GM18861 (cell line): ENCODE measurements around the gene IKZF1.

Experiments used
- ATAC-seq: cut with Tn5 transposase; IDR thresholded peaks from one replicate; pipeline ENCODE4 v1.9.1; 2021; ENCODE audit not compliant: unreplicated experiment

IKZF1 gene

DNA sequence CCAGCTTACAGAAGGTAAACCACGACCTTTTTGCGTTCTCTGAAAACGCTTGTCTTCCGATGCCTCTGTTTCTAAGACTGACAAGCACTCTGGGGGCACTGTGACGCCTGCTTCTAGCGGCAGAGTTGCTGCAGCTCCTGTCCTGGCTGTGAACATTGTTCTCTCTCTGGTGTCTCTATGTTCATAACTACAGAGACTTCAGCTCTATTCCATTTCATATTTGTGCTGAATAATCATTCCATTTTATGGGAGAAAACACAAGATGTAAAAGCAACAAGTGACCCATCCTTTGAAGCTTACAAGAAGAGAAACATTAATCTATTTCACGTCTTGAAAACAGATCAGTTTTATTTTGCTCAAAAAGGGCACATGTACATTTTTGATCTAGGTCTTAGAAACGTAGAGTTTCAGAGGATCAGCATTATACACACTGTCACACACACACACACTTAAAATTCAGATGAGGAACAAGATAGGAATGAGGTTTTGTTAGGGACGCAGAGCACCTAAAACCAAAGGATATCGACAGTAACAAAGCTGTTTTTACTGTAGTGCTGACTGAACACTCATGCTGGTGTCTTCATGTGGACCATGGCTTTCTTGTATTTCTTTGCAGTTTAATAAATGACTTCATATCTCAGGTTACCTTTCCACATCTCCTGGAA lies 3.0 kb downstream of the IKZF1 start:
- peak; percentile 25 for ATAC-seq

DNA sequence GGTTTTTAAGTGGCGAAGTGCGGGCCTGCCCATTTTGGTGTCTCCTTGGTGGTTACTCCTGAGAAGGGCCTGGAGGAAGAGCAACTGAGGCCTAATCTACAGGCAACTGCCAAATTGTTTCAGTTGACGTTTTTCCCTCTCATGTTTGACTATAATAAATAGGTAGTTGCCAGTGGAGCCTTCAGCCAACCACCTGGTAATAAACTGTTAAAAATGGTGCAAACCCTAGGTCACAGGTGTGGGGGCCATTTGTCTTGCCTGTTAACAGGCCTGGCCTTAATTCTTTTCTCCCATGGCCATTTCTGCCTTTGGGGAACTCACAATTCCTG lies 3.7 kb downstream of the IKZF1 start:
- no peak for ATAC-seq

DNA sequence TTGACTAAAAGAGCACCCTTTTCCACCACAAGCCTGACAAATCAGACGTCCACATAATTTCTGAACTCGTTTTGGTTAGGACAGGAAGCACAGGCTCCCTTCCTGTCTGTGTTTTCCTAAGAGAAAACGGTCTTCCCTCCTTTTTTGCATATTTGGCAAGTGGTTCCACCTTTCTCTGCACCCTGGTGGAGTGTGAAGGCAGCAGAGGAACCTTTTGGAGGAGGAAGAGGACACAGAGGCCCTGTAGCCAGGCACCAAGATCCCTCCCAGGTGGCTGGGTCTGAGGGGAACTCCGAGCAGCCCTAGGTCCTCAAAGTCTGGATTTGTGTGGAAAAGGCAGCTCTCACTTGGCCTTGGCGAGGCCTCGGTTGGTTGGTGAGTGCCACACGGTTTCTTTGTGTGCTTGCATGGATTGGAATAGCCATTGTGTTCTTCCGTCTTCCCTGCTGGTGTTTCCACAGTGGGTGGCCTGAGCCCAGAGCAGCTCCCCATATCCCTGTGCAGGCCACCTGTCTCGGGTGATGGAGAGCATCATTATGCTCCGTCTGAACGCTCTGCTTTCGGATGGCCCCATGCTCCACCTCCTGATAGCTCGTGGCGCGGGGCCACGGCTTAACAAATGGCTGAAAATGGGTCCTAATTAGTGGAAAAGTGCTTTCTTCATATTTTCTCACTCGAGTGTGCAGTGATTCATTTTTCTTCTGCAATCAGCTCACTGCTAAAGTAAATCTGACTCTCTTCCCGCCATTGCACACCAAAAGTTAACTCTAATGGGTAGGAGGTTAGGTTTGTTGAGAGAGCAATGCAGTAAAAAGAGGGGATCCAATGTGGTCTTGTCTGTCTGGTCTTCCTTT lies 4.2 kb downstream of the IKZF1 start:
- no peak for ATAC-seq

GRCh38 chr7:50309721-50310120 lies 5.2 kb downstream of the IKZF1 start:
- ATAC-seq: no peak

DNA sequence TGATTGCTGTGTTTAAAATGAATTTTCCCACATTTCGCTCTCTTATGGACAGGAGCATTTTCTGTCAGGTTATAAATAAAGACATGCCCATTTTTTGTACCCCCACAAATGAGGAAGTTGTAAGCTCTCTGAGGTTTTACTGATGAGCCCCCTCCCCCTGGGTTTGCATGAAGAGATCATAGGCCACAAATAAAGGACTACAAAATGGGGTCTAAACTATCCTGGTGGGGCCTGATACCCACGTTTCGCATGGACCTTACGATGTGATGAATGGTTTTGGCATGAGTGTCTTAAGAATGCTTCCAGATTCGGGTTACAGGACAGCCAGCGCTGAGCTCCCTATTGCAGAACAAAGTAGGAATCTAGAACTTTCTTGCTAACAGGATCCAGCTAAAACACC lies 5.8 kb downstream of the IKZF1 start:
- no peak for ATAC-seq

GRCh38 chr7:50310956-50311355 lies 6.4 kb downstream of the IKZF1 start:
- no peak for ATAC-seq

- no peak for ATAC-seq
Measured at GRCh38 chr7:50312250-50313162, 8.0 kb downstream of the IKZF1 start.

GRCh38 chr7:50314836-50315592 lies 10.5 kb downstream of the IKZF1 start:
- no peak for ATAC-seq

GRCh38 chr7:50315739-50316671 lies 11.5 kb downstream of the IKZF1 start:
- no peak for ATAC-seq

DNA sequence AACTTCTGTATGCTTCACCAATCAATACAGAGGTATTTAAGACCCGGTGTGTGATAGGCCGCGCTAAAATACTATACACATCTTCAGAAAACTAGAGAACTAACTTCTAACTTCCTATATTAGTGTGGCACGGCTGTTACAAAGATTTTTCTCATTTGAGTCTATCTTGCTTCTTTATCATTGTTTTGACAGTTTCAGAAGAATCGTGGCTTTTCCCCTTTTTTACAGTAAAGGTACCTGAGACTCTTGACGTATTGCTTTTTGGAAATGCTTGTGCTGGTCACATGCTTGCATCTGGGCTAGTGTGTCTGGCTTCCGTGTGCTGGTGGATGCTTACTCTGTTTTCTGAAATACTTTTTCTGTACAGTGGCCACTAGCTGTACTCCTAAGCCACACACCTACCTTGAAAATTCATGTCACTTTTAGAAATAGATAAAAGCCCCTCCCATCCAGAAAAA lies 12.7 kb downstream of the IKZF1 start:
- ATAC-seq: peak; percentile 77

DNA sequence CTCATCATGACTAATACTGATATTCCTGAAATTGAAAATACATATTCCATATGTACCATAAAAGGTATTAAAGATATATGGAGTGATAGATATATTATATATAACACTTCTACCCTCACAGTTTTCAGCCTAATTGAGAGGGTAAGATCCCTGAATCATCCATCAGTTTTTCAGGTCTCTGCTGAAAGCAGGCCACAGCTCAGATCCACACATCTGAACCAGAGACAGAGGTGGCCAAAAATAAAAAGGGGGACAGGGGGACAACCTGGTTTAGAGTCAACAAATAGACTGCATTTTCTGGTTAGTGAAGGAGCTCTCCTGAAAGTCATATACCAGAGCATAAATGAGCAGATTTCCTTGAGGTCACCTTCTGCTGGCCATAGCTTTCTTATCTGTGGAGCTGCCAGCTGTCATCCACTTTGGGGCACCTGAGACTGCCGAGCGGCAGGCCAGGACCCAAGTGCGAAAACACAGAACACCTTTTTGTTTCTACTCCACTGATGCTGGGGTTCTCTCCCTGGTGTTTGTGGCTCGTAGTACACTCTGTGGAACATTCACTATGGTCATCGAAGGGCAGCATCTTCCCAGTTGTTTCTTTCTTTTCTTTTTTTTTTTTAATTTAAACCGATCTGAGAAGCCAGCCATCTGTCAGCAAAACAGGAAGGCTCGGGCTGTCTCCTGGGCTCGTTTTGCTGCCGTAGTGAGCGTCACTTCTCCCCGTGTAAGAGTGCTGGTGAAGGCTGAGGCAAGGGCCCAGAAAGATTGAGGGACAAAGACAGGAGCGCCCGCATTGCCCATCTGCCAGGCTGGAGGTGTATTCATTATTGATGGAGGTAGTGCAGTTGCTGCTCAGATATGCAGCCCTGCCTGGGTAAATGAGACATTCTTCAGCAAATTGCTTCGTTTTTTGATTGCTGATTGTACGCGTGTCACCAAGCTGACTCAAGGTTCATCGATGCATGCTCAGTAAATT lies 13.5 kb downstream of the IKZF1 start:
- peak; percentile 1 for ATAC-seq

GRCh38 chr7:50321487-50322067 lies 17.1 kb downstream of the IKZF1 start:
- no peak for ATAC-seq

- no peak for ATAC-seq
Measured at GRCh38 chr7:50324113-50324512, 19.6 kb downstream of the IKZF1 start.

- ATAC-seq: peak; percentile 28
Measured at GRCh38 chr7:50327443-50327842, 22.9 kb downstream of the IKZF1 start.

GRCh38 chr7:50329775-50330174 lies 25.3 kb downstream of the IKZF1 start:
- peak; percentile 24 for ATAC-seq

DNA sequence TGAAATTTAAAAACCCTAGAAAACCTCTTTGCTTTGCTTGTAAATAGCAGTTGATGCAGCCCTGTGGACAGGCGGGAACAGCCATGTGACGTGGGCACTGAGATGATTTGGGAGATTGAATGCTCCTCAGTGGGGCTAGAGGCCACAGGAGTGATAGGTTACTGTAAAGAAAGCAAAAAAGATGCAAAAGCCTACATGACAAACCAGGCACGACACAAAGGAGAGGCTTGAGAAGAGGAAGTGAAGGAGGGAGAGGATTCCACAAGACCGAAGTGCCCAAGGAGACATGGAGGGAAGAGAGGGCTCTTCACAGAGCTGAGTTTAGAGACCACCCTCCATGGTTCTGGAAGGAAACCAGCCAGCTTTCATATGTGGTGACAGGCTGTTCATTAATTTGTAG lies 25.7 kb downstream of the IKZF1 start:
- ATAC-seq: no peak

DNA sequence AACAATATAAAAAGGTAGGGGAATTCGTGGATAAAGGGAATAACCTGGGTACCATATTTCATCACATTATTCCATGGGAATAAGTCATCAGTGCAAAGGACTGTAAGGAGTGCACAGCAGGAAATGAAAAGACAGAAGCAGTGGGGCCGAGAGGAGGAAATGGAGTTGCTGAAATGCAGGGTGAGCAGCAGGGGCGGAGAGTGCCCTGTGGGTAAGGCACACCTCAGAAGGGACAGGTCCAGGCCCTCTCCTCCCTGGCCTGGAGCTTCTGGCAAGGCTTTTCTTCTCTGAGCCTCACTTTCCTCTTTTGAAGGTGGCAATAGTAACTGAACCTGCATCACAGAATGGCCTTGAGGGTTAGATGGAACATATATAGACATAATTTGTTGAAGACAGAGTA lies 26.2 kb downstream of the IKZF1 start:
- ATAC-seq: no peak

GRCh38 chr7:50331564-50332208 lies 27.2 kb downstream of the IKZF1 start:
- peak; percentile 59 for ATAC-seq
